ENCODE results near the gene CYTL1.

The CYTL1 gene

DNA sequence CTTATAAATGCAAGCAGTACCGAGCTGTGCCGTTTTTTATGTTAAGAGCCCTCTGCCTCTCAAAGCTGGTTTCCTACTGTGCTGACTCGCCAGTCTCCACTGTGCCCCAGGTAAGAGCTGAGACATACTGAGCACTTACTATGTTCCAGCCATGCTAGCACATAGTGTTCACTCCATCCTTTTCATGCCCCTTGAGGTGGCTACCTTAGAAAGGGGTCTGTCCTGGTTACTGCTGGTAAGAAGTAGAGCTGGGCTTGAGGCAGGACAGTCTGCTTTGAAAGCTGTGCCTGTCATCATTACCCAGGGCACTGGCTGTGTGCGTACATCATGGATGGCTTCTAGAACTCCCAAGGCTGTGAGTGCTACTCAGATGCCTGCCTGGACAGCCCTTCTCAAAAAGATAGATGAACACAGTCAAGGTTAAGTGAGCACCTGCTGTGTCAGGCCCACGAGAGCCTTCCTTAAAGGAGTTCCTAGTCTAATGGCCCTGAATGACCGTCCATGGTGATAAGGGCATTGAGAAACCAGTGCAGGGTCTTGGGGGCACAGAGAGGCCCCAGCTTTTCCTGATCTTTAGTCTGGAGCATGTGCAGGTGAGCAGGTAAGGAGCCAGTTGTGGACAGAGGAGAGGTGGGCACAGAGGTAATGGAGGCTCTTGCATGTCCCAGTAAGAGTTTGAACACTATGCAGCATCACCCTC lies 33.6 kb upstream of the CYTL1 start:
- no peak for DNase-seq (ENCODE audit: low read depth, low spot score)
- H3K4me3 ChIP-seq (ENCODE audit: low read depth, low read length) = peak overlapping the region; percentile 65
- TF ChIP-seq, protein P1, sequence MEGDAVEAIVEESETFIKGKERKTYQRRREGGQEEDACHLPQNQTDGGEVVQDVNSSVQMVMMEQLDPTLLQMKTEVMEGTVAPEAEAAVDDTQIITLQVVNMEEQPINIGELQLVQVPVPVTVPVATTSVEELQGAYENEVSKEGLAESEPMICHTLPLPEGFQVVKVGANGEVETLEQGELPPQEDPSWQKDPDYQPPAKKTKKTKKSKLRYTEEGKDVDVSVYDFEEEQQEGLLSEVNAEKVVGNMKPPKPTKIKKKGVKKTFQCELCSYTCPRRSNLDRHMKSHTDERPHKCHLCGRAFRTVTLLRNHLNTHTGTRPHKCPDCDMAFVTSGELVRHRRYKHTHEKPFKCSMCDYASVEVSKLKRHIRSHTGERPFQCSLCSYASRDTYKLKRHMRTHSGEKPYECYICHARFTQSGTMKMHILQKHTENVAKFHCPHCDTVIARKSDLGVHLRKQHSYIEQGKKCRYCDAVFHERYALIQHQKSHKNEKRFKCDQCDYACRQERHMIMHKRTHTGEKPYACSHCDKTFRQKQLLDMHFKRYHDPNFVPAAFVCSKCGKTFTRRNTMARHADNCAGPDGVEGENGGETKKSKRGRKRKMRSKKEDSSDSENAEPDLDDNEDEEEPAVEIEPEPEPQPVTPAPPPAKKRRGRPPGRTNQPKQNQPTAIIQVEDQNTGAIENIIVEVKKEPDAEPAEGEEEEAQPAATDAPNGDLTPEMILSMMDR (IDR thresholded peaks at IDR 0.05; ENCODE audit: insufficient read depth, low read length, missing control alignments) = no peak
- POLR2A ChIA-PET = interaction anchor here (0.6 kb wide), 1 partner anchor 482 kb away, joined by 3 read pairs; no protein-coding TSS in a partner anchor
- CTCF ChIA-PET = interaction anchor here (0.6 to 1.0 kb wide), 2 partner anchors 85 to 406 kb away, joined by 3 read pairs; no protein-coding TSS in a partner anchor

DNA sequence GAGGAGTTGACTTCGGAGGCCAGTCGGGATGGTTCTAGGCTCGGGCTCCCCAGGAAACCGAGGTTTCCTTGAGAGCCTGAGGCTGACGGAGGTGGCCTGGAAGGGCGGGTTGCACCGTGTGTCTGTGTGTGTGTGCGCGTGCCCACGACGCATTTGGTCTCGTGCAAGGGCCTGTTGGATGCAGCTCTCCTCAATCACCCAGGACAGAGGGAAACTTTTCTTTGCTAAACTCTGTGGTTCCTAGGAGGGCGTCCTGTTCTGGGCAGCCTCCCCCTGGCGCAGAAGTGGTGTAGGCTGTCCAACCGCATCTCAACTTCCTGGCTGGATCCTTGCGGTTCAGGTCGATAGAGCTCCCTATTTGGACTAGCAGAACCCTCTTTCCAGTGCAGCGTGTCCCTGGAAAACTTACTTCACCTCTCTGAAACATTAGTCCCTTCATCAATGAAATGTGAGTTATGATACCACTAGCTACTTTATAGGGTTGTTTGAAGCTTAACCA lies 33.0 kb upstream of the CYTL1 start:
- TF ChIP-seq, protein P1 (IDR thresholded peaks at IDR 0.05; ENCODE audit: insufficient read depth, low read length, missing control alignments) = no peak
- DNase-seq (ENCODE audit: low read depth, low spot score) = no peak
- ChIA-PET POLR2A (interaction anchor here (0.6 kb wide), 1 partner anchor 483 kb away, joined by 3 read pairs; no protein-coding TSS in a partner anchor), CTCF (interaction anchor here (1.0 to 2.3 kb wide), 3 partner anchors 10 to 656 kb away, joined by 3 to 9 read pairs (median 3); partner anchors contain the start of gene EVC2)
- peak overlapping the region; percentile 65 for H3K4me3 ChIP-seq (ENCODE audit: low read depth, low read length)

DNA sequence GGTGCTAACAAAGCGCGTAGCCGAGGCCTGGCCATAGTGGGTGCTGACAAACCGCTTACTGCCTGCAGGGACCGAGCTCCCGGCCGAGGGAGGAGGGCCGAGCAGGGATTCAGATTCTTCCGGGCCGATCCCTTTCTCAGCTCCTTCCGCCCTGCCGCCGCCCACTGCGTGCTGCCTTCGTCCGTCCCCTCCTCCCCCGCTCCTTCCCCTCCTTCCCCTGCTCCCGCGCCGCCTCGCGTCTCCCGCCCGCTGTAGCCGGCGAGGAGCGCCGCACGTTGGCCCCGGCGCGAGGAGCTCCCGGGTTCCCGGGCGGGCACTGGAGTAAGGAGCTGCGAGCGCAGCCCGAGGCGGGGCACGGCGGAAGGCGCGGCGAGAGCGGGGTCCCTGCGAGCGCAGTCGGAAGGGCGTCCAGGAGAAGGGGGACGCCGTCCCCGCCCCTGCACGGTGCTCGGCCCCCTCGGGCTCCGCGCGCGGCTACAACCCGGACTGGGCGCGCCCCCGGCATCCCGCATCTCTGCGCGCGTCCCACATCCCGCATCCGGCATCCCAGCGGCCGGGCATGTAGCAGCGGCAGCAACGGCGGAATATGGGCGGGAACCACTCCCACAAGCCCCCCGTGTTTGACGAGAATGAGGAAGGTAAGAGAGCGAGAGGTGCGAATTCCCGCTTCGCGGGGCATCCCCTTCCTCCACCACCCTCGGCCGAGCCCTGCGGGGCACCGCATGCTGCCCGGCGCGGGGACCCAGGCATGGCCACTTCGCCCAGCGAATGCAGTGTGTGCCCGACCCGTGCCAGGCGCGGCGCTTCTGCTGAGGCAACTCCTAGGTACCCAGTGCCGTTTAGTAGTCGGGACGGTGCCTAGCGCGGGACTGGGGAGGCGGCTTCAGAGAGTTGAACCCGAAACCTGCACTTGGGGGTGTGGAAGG lies 32.3 kb upstream of the CYTL1 start, which contains the start of gene STK32B:
STK32B (plus strand) TSS at position 203 of the 926 bp plus-strand sequence.
- TF ChIP-seq, protein P1 (IDR thresholded peaks at IDR 0.05; ENCODE audit: insufficient read depth, low read length, missing control alignments) = peak; percentile 14
- CTCF ChIA-PET = interaction anchor here (0.8 to 3.2 kb wide), 19 partner anchors 9 to 773 kb away, joined by 3 to 25 read pairs (median 5); partner anchors contain the start of gene EVC2
- no peak for DNase-seq (ENCODE audit: low read depth, low spot score)
- peak within 1 kb of the TSS; percentile 65 for H3K4me3 ChIP-seq (ENCODE audit: low read depth, low read length)
- POLR2A ChIA-PET = interaction anchor here (0.9 to 1.1 kb wide), 2 partner anchors 15 to 661 kb away, joined by 3 to 4 read pairs; no protein-coding TSS in a partner anchor

DNA sequence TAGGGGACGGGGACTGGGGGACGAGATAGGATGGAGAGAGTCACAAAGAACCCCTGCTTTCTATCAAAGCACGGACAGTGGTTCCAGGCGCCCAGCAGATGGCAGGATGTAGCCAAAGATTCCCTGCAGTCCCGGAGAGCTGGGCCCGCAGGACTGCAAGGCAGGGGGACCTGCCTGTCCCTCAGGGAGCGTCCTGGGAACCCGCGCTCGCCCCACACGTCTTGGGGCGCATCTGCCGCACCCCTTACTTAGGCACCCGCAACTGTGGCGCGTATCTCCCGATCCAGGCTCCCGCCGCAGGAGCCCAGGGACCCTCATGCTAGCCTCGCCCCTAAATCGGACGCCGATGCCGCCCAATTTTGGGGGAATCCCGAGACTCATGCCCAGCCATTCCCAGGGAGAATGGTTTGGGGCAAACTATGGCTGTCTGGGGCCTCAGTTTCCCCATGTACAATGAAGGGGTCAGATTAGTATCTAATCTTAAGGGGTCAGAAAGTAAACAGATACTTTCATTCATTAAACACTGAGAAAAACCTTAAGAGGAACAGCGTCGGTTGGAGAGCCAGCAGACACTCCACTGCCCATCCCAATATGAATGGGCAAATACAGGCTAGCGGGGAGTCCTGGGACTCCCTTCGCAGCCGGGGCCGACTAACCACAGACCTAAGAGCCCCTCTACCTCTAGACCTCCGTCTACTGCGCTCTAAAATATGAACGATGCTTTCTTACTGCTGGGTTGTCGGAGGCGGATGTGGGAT lies 31.4 kb upstream of the CYTL1 start:
- TF ChIP-seq, protein P1 (IDR thresholded peaks at IDR 0.05; ENCODE audit: insufficient read depth, low read length, missing control alignments) = peak; percentile 86
- ChIA-PET CTCF (interaction anchor here (0.8 to 3.2 kb wide), 24 partner anchors 8 to 774 kb away, joined by 3 to 25 read pairs (median 4); partner anchors contain the start of gene EVC2), POLR2A (interaction anchor here (0.9 to 1.1 kb wide), 2 partner anchors 14 to 662 kb away, joined by 3 to 4 read pairs; no protein-coding TSS in a partner anchor)
- DNase-seq (ENCODE audit: low read depth, low spot score) = no peak
- H3K4me3 ChIP-seq (ENCODE audit: low read depth, low read length) = peak overlapping the region; percentile 65

DNA sequence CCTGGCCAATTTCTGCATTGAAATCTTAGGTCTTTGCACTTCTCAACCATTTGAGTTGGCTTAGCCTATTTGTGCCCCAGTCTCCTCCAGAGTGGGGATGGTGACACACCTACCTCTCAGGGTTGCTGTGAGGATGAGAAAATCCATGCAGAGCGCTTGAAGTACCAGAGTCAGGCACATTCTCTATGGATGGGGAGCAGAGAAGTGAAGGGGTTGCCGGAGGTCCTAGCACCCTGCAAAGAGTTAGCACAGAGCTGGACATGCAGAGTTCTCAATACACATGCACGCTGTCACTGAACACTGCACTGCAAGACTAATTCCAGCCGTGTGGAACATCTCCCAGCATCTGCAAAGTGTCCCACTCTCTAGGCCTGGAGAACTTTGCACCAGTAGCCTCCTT lies 29.5 kb upstream of the CYTL1 start:
- TF ChIP-seq, protein P1 (IDR thresholded peaks at IDR 0.05; ENCODE audit: insufficient read depth, low read length, missing control alignments) = no peak
- DNase-seq (ENCODE audit: low read depth, low spot score) = no peak
- H3K4me3 ChIP-seq (ENCODE audit: low read depth, low read length) = no peak overlapping the region
- ChIA-PET CTCF (interaction anchor here (2.3 to 3.2 kb wide), 3 partner anchors 13 to 411 kb away, joined by 8 to 25 read pairs (median 20); no protein-coding TSS in a partner anchor), POLR2A (no interaction called here)
